ENCODE data around the gene ZSWIM7. TPM values are rescaled to one million over a fixed set of nuclear protein-coding genes. Genes with fewer than 3 reads are reported as not detected.

The ZSWIM7 gene
- 36.2 and 43.9 TPM in 2 replicates for total RNA-seq (ENCODE audit: low replicate concordance)

- Histone ChIP-seq H3K9ac (peak within 1 kb of the TSS; percentile 78), H3K4me2 (peak within 1 kb of the TSS; percentile 94), H2AFZ (replicated peaks) (peak within 1 kb of the TSS; percentile 80), H3K4me3 (peak within 1 kb of the TSS; percentile 82), H3K79me2 (ENCODE audit: low read depth) (peaks cover 52% of the 10 kb centered on the region), H3K27me3 (no peaks in the 10 kb centered on the region), H3F3A (ENCODE audit: low read depth) (peaks cover 14% of the 10 kb centered on the region), H3K4me1 (peaks cover 10% of the 10 kb centered on the region), H3K9me3 (ENCODE audit: low read depth) (no peaks in the 10 kb centered on the region), H3K36me3 (peaks cover 20% of the 10 kb centered on the region), H3K27ac (peak within 1 kb of the TSS; percentile 88), H4K20me1 (ENCODE audit: low read depth) (peaks cover 13% of the 10 kb centered on the region)
- H3K4me1 Mint-ChIP-seq = peaks cover 9% of the 10 kb centered on the region
- peak; percentile 18 for TF ChIP-seq EZH2 (IDR thresholded peaks at IDR 0.05)
- no peak for TF ChIP-seq EZH2phosphoT487 (IDR thresholded peaks at IDR 0.05)
- peak within 1 kb of the TSS; percentile 94 for H3K4me3 Mint-ChIP-seq
- DNase-seq (ENCODE audit: low spot score) = peak; percentile 97
- H3K27me3 Mint-ChIP-seq (ENCODE audit: insufficient read depth, low read depth) = no peaks in the 10 kb centered on the region
- H3K36me3 Mint-ChIP-seq = peaks cover 33% of the 10 kb centered on the region
- H3K27ac Mint-ChIP-seq = peak within 1 kb of the TSS; percentile 92
- peaks cover 9% of the 10 kb centered on the region for H3K9me3 Mint-ChIP-seq
Measured at GRCh38 chr17:15999141-15999973, at the start of gene ZSWIM7, which contains the start of gene TTC19. Gene ZSWIM7 (minus strand): TSS chr17:15999704. CDS start chr17:15999594, 110 bp downstream. Gene TTC19 (plus strand): TSS chr17:15999824. CDS start chr17:15999849, 25 bp downstream.

DNA sequence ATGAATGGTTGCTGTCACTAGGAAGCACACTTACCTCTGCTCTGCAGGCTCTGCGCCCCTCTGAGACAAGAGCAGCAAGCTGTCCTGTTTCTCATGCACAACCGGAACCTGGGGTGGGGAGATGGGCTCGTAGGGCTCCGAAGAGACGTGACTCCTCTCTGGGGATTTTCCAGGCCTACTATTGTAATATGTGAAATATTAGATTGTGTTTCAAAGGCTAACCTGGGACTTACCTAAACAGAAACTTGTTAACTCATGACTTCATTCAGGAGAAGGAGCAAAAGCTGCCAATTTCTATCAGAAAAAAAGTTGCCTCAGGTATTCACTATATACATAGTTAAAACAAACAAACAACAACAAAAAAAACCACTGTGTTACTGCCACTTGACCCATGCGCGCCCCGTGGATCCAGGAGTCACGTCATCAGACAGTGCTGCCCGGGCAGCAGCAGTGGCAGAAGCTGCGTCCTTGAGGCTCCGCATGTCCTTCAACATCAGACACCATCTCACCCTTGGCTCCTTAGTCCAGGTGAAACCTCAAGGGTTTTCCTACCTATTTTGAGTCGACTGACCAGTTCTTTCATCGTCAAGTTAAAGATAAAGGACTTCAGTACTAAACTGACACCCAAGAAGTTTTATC is 49.4 kb upstream of the ZSWIM7 start:
- H3K4me2 ChIP-seq = no peak overlapping the region
- TF ChIP-seq EZH2 (IDR thresholded peaks at IDR 0.05) = no peak
- TF ChIP-seq, protein P1, sequence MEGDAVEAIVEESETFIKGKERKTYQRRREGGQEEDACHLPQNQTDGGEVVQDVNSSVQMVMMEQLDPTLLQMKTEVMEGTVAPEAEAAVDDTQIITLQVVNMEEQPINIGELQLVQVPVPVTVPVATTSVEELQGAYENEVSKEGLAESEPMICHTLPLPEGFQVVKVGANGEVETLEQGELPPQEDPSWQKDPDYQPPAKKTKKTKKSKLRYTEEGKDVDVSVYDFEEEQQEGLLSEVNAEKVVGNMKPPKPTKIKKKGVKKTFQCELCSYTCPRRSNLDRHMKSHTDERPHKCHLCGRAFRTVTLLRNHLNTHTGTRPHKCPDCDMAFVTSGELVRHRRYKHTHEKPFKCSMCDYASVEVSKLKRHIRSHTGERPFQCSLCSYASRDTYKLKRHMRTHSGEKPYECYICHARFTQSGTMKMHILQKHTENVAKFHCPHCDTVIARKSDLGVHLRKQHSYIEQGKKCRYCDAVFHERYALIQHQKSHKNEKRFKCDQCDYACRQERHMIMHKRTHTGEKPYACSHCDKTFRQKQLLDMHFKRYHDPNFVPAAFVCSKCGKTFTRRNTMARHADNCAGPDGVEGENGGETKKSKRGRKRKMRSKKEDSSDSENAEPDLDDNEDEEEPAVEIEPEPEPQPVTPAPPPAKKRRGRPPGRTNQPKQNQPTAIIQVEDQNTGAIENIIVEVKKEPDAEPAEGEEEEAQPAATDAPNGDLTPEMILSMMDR (IDR thresholded peaks at IDR 0.05) = no peak
- TF ChIP-seq EZH2phosphoT487 (IDR thresholded peaks at IDR 0.05) = no peak
- H2AFZ ChIP-seq (replicated peaks) = no peak overlapping the region
- Mint-ChIP-seq H3K4me1 (no peaks in the 10 kb centered on the region), H3K36me3 (peaks cover 44% of the 10 kb centered on the region), H3K9me3 (peaks cover 11% of the 10 kb centered on the region), H3K4me3 (no peak overlapping the region), H3K27me3 (ENCODE audit: insufficient read depth, low read depth) (peaks cover 2% of the 10 kb centered on the region), H3K27ac (no peak overlapping the region)
- H3K9ac ChIP-seq = no peak overlapping the region
- H3K4me3 ChIP-seq = no peak overlapping the region
- peaks cover 14% of the 10 kb centered on the region for H3K36me3 ChIP-seq
- H3F3A ChIP-seq (ENCODE audit: low read depth) = no peaks in the 10 kb centered on the region
- no peaks in the 10 kb centered on the region for H4K20me1 ChIP-seq (ENCODE audit: low read depth)
- peaks cover 24% of the 10 kb centered on the region for H3K79me2 ChIP-seq (ENCODE audit: low read depth)
- no peak for DNase-seq (ENCODE audit: low spot score)
- H3K27me3 ChIP-seq = no peaks in the 10 kb centered on the region
- no peaks in the 10 kb centered on the region for H3K9me3 ChIP-seq (ENCODE audit: low read depth)
- H3K27ac ChIP-seq = no peak overlapping the region
- no peaks in the 10 kb centered on the region for H3K4me1 ChIP-seq

DNA sequence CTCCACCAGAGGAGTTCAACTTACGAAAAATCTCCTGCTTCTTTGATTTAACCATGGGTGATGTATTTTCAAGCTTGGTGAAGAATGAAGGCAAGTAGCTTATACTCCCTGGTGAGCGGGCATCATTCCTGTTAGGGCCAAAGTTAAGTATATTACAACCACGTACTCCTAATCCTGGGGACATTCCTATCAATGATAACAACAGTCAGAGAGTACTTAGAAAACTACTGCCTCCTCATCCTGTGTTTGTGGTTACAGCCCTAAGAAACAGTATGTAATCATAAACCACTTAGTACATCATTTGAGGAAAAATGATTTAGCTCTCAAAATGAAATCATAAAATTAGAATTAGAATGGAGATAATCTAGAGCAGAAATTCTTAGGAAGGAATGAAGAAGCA is 47.5 kb upstream of the ZSWIM7 start:
- no peaks in the 10 kb centered on the region for H3F3A ChIP-seq (ENCODE audit: low read depth)
- Mint-ChIP-seq H3K27ac (no peak overlapping the region), H3K27me3 (ENCODE audit: insufficient read depth, low read depth) (peaks cover 2% of the 10 kb centered on the region), H3K9me3 (no peaks in the 10 kb centered on the region), H3K36me3 (peaks cover 39% of the 10 kb centered on the region), H3K4me3 (no peak overlapping the region), H3K4me1 (no peaks in the 10 kb centered on the region)
- H3K79me2 ChIP-seq (ENCODE audit: low read depth) = peaks cover 7% of the 10 kb centered on the region
- no peak overlapping the region for H3K9ac ChIP-seq
- no peak for DNase-seq (ENCODE audit: low spot score)
- H3K27ac ChIP-seq = no peak overlapping the region
- H3K4me2 ChIP-seq = no peak overlapping the region
- H4K20me1 ChIP-seq (ENCODE audit: low read depth) = no peaks in the 10 kb centered on the region
- peaks cover 14% of the 10 kb centered on the region for H3K36me3 ChIP-seq
- no peak overlapping the region for H3K4me3 ChIP-seq
- H3K9me3 ChIP-seq (ENCODE audit: low read depth) = no peaks in the 10 kb centered on the region
- no peak overlapping the region for H2AFZ ChIP-seq (replicated peaks)
- H3K4me1 ChIP-seq = no peaks in the 10 kb centered on the region
- H3K27me3 ChIP-seq = no peaks in the 10 kb centered on the region
- TF ChIP-seq, protein P1 (IDR thresholded peaks at IDR 0.05) = no peak
- TF ChIP-seq EZH2phosphoT487 (IDR thresholded peaks at IDR 0.05) = no peak
- no peak for TF ChIP-seq EZH2 (IDR thresholded peaks at IDR 0.05)
